OCI-LY7 (cell line): ENCODE data around the gene SDC4.

Experiments used
- CTCF ChIP-seq: fragments of 200-600 bp; sonication (generic); conservative IDR thresholded peaks from 2 replicates; pipeline ENCODE4 v1.5.1; 2014; ENCODE audit warnings: mild to moderate bottlenecking, antibody characterized with exemption, low read length, moderate library complexity, mixed read lengths
- EZH2phosphoT487 ChIP-seq: fragments of 200-600 bp; sonication (generic); IDR thresholded peaks from 2 replicates; pipeline ENCODE4 v1.6.1; 2018; ENCODE audit warnings: low read depth, borderline replicate concordance, mild to moderate bottlenecking, mixed run types, antibody characterized with exemption, low read length, moderate library complexity, mixed read lengths

GRCh38 chr20:45372241-45372640 lies 24.0 kb upstream of the SDC4 start:
- TF ChIP-seq CTCF (no peak), EZH2phosphoT487 (no peak)
